GM19238 (cell line): Measurements from ENCODE around the gene ASTN2.
A peak's percentile ranks its signal among the peaks of the same experiment; 100 is the strongest.

ENCODE experiments used
- DNase-seq: peaks from one replicate; pipeline ENCODE4 v3.0.0; 2011; ENCODE audit warnings: low spot score; ENCODE audit not compliant: insufficient read length

The ASTN2 gene

GRCh38 chr9:116641292-116642059 lies 773.4 kb downstream of the ASTN2 start:
- DNase-seq, result no peak

- DNase-seq, result no peak
These were observed 775.6 kb downstream of the ASTN2 start for GRCh38 chr9:116639251-116639741.

DNA sequence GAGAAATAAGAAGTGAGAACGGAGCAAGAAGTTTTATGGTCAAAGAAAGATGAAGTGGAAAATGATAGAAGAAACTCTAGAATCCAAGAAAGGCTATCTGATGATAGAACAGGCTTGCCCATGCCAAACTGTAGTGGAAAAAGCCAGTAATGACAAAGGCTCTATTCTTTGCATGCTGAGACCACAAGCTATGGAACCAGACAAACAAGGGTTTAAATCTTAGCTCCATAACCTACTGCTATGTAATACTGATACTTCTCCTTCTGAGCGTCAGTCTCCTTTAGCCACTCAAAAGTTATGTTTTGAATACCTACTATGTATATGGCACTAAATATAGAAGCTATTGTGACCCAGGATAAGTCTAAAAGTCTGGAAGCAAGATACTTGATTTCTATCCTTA lies 778.9 kb downstream of the ASTN2 start:
- DNase-seq, result no peak

DNA sequence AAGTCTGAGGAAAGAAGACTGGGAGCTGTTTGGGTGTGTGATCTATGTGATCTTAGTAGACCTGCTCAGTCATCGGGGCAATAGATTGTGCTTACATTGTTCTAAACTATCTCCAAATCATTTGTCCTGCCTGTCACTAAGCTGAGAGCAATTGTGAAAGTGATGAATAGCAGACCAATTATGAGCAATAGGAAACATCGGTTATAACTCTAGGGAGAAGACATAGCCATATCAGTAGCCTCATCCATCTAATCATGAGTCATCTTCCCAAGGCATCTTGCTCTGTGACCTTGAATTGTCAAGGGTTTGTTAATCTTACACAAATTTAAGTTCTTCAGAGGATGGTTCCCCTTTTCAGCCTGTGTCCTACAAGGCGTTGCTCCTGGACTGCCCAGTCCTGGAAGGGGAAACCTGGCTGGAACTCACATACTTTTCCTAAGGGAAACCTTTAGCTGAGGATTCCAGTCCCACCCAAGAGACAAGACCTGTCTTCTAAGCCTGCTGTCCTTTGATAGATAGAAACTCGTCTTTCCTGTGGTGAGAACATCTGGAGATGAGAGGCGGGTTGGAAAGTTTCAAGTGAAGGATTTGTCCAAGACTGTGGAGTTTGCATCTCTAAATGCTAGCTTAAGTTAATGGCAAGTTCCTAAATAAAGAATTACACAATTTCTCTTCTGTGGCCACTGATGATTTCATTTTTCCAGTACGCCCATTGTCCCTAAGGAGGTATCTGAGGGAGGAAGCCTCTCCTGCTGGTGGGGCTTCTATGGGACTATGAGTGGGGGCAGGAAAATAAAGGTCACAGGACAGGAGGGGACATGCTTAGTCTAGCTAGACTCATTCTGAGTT lies 781.6 kb downstream of the ASTN2 start:
- no peak for DNase-seq

DNA sequence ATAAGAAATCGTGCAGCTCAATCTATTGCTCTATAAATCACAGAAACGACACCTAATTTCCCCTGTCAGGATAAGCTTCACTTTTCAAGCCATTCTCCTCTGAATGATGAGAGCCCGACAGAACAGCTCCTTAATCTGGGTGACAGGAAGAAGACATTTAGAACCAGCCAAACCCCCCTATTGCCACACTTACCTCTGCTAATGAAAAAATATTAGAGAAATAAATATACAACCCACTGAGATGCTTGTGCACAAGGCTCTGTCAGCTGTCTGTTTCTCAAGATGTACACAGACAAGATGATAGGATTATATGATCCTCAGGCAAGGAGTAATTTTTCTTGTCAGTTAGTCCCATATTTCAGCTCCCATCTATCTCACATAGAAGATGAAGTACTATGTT lies 785.2 kb downstream of the ASTN2 start:
- no peak for DNase-seq

GRCh38 chr9:116628716-116629115 lies 786.1 kb downstream of the ASTN2 start:
- no peak for DNase-seq

DNA sequence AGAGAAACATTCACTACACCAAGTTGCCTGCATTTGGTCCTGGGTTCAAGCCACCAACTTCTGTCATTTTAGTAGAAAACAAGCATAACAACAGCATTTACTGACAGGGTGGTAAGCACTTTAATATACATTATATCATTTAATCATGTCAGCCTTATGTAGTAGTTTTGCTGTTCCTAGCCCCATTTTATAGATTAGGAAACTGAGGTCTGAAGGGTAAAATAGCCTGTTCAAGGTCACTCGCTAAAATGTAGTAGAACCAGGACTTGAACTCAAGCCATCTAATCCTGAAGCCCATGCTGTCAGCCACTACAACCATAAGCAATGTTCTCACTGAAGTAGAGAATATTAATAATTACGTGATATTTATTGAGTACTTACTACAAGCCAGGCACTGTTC lies 787.4 kb downstream of the ASTN2 start:
- DNase-seq, result no peak

GRCh38 chr9:116626762-116627161 lies 788.1 kb downstream of the ASTN2 start:
- no peak for DNase-seq

- DNase-seq, result no peak
These were observed 791.1 kb downstream of the ASTN2 start for GRCh38 chr9:116623715-116624114.

- DNase-seq, result no peak
These were observed 797.5 kb downstream of the ASTN2 start for GRCh38 chr9:116617389-116617788.

DNA sequence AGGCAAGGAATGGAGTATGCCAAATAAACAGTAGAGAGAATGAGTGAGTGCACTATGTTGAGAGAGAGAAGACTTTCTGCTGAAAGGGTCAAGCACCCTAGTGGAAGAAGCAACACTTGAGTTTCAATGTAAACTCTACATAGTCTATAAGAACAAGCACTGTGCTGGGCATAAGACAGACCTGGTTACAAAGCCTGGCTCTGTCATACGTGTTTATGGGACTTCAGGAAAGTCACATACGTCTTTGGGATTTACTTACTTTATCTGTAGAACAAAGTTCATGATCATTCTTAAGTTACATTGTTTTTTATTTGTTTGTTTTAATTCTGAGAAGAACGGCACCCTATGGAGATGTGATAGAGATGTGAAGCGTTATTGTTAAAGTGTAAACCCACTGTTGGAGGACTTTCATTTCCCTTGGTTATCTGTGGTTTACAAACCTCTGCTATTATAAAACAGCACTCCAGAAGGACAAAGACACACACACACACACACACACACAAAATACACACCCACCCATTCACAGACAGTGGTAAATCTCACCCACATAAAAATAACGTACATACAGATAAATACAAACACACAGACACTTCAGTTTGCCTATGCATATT lies 798.4 kb downstream of the ASTN2 start:
- DNase-seq, result no peak

GRCh38 chr9:116608064-116608463 lies 806.8 kb downstream of the ASTN2 start:
- DNase-seq, result no peak

DNA sequence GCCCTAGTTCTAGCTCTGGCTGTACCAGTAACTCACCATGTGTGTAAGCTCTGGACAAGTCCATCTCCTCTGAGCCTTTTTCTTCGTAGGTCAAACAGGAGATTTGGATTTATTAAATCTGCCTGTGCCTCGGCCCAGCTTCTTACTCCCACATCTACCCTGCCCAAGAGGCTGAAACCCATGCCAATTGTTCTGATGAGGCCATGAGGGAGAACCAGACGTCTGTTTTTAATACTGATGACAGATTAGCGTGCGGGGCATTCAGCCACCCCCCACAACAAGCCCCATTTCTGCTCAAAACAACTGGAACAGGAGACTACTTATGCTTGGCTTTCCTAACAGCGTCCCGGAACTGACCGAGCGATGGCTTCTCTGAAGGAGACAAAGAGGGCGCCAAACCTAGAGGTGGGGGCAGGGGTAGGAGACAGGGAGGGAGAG lies 808.9 kb downstream of the ASTN2 start:
- no peak for DNase-seq

GRCh38 chr9:116605060-116605459 lies 809.8 kb downstream of the ASTN2 start:
- no peak for DNase-seq

DNA sequence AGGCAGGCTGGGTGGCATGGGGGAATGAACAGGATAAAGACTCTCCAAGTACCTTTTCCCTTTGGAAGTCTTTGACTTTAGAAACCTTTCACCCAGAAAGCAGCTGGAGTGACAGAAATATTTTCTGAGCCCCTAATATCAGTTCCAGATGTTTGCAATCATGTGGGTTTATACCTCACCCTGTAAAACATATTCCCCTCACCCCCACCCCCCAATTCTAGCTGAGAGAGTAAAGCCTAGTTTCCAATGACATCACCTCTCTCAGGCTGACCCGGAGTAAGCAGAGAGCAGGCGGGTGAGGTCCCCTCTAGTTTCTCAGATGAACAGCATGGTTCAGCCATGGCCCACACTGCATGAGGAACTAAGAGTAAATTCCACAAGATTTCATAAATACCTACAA lies 810.6 kb downstream of the ASTN2 start:
- no peak for DNase-seq

- no peak for DNase-seq
These were observed 815.4 kb downstream of the ASTN2 start for GRCh38 chr9:116599342-116599884.

- no peak for DNase-seq
These were observed 818.2 kb downstream of the ASTN2 start for GRCh38 chr9:116596646-116597045.

GRCh38 chr9:116594547-116594946 lies 820.3 kb downstream of the ASTN2 start:
- DNase-seq, result no peak

DNA sequence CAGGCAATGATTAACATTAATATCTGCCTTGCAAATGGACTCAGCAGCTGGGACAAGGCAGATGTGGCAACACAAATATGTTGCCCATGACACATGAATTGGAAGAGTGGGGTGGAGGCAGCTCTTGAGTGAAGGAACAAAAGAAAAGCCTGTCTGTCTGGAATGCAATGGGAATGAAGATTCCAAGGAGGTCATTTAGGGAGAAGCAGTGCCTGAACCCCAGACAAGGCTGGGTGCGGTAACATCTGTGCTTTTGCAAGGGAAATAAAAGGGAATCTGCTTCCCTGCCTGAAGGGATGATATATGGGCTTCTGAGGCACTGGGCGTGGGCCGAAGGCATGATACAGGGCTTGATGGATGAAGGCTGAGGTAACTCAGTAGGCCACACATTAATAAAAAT lies 821.9 kb downstream of the ASTN2 start:
- no peak for DNase-seq

GRCh38 chr9:116589392-116590354 lies 825.2 kb downstream of the ASTN2 start:
- peak; percentile 5 for DNase-seq

DNA sequence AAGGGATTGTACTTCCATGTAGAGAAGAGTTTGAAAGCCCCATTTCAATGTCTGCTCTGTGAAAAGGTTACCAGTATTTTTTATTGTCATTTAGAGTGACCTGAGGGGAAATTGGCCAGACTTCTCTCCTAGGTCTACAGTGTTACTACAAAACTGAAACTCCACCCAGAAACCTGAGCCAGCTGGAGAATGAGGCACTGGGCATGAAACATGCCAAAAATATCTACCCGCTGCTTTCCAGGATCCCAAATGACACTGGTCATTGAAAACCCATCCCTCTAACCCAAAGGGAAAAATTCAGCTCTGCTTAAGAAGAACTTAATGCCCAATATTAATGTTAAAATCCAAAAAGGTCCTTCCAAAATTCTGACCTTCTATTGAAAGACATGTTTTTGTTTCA lies 826.9 kb downstream of the ASTN2 start:
- DNase-seq, result no peak
